ENCODE measurements around the gene C9orf50.
A peak's percentile ranks its signal among the peaks of the same experiment; 100 is the strongest.

The C9orf50 gene

GRCh38 chr9:129626079-129626624 is 5.3 kb upstream of the C9orf50 start, which contains the start of gene NTMT1:
Gene NTMT1, plus strand, starts transcription at chr9:129626163. Its CDS starts 6,541 bp downstream, at chr9:129632704.
- TF ChIP-seq CTCF (conservative IDR thresholded peaks at IDR 0.05; ENCODE audit: low read depth, low read length): no peak
- DNase-seq (ENCODE audit: low read depth): peak; percentile 89
- peak within 1 kb of the TSS; percentile 88 for H3K4me3 ChIP-seq (ENCODE audit: low read depth, low read length)

- DNase-seq (ENCODE audit: low read depth): peak; percentile 69
- H3K4me3 ChIP-seq (ENCODE audit: low read depth, low read length): no peak overlapping the region
- no peak for TF ChIP-seq CTCF (conservative IDR thresholded peaks at IDR 0.05; ENCODE audit: low read depth, low read length)
These were observed 4.0 kb upstream of the C9orf50 start for GRCh38 chr9:129624947-129625346.

GRCh38 chr9:129624168-129624759 is 3.4 kb upstream of the C9orf50 start:
- peak; percentile 85 for TF ChIP-seq CTCF (conservative IDR thresholded peaks at IDR 0.05; ENCODE audit: low read depth, low read length)
- DNase-seq (ENCODE audit: low read depth): peak; percentile 66
- no peak overlapping the region for H3K4me3 ChIP-seq (ENCODE audit: low read depth, low read length)

- no peak for TF ChIP-seq CTCF (conservative IDR thresholded peaks at IDR 0.05; ENCODE audit: low read depth, low read length)
- peak; percentile 91 for DNase-seq (ENCODE audit: low read depth)
- H3K4me3 ChIP-seq (ENCODE audit: low read depth, low read length): no peak overlapping the region
These were observed 2.4 kb upstream of the C9orf50 start for GRCh38 chr9:129623331-129623730.

GRCh38 chr9:129619787-129620668 is 873 bp downstream of the C9orf50 start:
- DNase-seq (ENCODE audit: low read depth): peak; percentile 50
- TF ChIP-seq CTCF (conservative IDR thresholded peaks at IDR 0.05; ENCODE audit: low read depth, low read length): peak; percentile 35
- H3K4me3 ChIP-seq (ENCODE audit: low read depth, low read length): peak overlapping the region; percentile 57

- DNase-seq (ENCODE audit: low read depth): peak; percentile 84
- TF ChIP-seq CTCF (conservative IDR thresholded peaks at IDR 0.05; ENCODE audit: low read depth, low read length): peak; percentile 87
- no peak overlapping the region for H3K4me3 ChIP-seq (ENCODE audit: low read depth, low read length)
These were observed 3.7 kb downstream of the C9orf50 start for GRCh38 chr9:129617167-129617566.
